HepG2 (cell line): Measurements from ENCODE around the gene RECQL5. TPM values are rescaled to one million over a fixed set of nuclear protein-coding genes. Genes with fewer than 3 reads are reported as not detected.

Experiments
- CREB1 ChIP-seq, 2 experiments: fragments of 450-650 bp in 1 of 2; IDR thresholded peaks; 2 replicates each; pipeline ENCODE4 v1.6.1; 2016 to 2017; ENCODE audit warnings: control low read depth in 1 of 2, mild to moderate bottlenecking in 1 of 2, missing compliant biosample characterization in 1 of 2, missing genetic modification characterization in 1 of 2
- GABPB1 ChIP-seq: IDR thresholded peaks from 2 replicates; pipeline ENCODE4 v1.6.1; 2016; ENCODE audit warnings: mild to moderate bottlenecking, missing genetic modification reagents, moderate library complexity, missing compliant biosample characterization
- GATAD2A ChIP-seq: IDR thresholded peaks from 2 replicates; pipeline ENCODE4 v1.6.1; 2016
- HIVEP1 ChIP-seq: sonication (generic); formaldehyde crosslinking; IDR thresholded peaks from 2 replicates; pipeline ENCODE4 v1.4.0; 2020; ENCODE audit warnings: mild to moderate bottlenecking, missing genetic modification reagents
- HOMEZ ChIP-seq: IDR thresholded peaks from 2 replicates; pipeline ENCODE4 v1.6.1; 2016; ENCODE audit warnings: low read depth
- JUNB ChIP-seq: sonication (generic); formaldehyde crosslinking; IDR thresholded peaks from 2 replicates; pipeline ENCODE4 v1.8.0; 2022; ENCODE audit warnings: missing genetic modification reagents, mild to moderate bottlenecking, borderline replicate concordance
- KAT8 ChIP-seq: IDR thresholded peaks from 2 replicates; pipeline ENCODE4 v1.6.1; 2016; ENCODE audit warnings: missing genetic modification reagents, missing compliant biosample characterization
- PHF5A ChIP-seq: IDR thresholded peaks from one replicate; pipeline ENCODE4 v1.6.1; 2018; ENCODE audit warnings: low read depth, missing genetic modification reagents; ENCODE audit not compliant: unreplicated experiment
- PHF8 ChIP-seq: sonication (generic); formaldehyde crosslinking; IDR thresholded peaks from 2 replicates; pipeline ENCODE4 v1.5.0; 2020; ENCODE audit warnings: missing genetic modification reagents
- SIX1 ChIP-seq: sonication (generic); formaldehyde crosslinking; IDR thresholded peaks from 2 replicates; pipeline ENCODE4 v1.4.0; 2020; ENCODE audit warnings: missing genetic modification reagents, borderline replicate concordance
- TSC22D2 ChIP-seq: sonication (generic); formaldehyde crosslinking; IDR thresholded peaks from 2 replicates; pipeline ENCODE4 v1.5.1; 2020; ENCODE audit warnings: missing genetic modification reagents, mild to moderate bottlenecking, borderline replicate concordance
- YEATS4 ChIP-seq: sonication (generic); formaldehyde crosslinking; IDR thresholded peaks from 2 replicates; pipeline ENCODE4 v1.4.0; 2020; ENCODE audit warnings: missing genetic modification reagents, borderline replicate concordance
- ZFP37 ChIP-seq: sonication (generic); formaldehyde crosslinking; IDR thresholded peaks from 2 replicates; pipeline ENCODE4 v1.4.0; 2020; ENCODE audit warnings: missing genetic modification reagents, borderline replicate concordance
- ZFP91 ChIP-seq: sonication (generic); formaldehyde crosslinking; IDR thresholded peaks from 2 replicates; pipeline ENCODE4 v1.9.0; 2022; ENCODE audit warnings: missing genetic modification reagents, mild to moderate bottlenecking, borderline replicate concordance
- ZNF251 ChIP-seq: sonication (generic); formaldehyde crosslinking; IDR thresholded peaks from 2 replicates; pipeline ENCODE4 v1.9.0; 2021; ENCODE audit warnings: mild to moderate bottlenecking, missing genetic modification reagents
- ZNF264 ChIP-seq: sonication (generic); formaldehyde crosslinking; IDR thresholded peaks from 2 replicates; pipeline ENCODE4 v1.4.0; 2020; ENCODE audit warnings: missing genetic modification reagents
- ZNF652 ChIP-seq: IDR thresholded peaks from 2 replicates; pipeline ENCODE4 v1.6.1; 2016; ENCODE audit warnings: low read depth, borderline replicate concordance
- ZNF776 ChIP-seq: sonication (generic); formaldehyde crosslinking; IDR thresholded peaks from 2 replicates; pipeline ENCODE4 v1.4.0; 2020; ENCODE audit warnings: mild to moderate bottlenecking, missing genetic modification reagents
- ZSCAN31 ChIP-seq: sonication (generic); formaldehyde crosslinking; IDR thresholded peaks from 2 replicates; pipeline ENCODE4 v1.5.0; 2020; ENCODE audit warnings: low read depth, mild to moderate bottlenecking, missing genetic modification reagents
- polyA plus RNA-seq, 8 experiments: library from polyadenylated mRNA; depleted of rRNA in 3 of 8; stranded (reverse) in 7 of 8; unstranded in 1 of 8; fragments of >200 nt; fragmentation: Illumina TruSeq in 4 of 8; extraction: Trizol in 4 of 8; gene quantifications; 2 replicates each; pipeline versions ENCODE4 v1.2.1 to v1.2.3, GENCODE V29; 2011 to 2016; ENCODE audit warnings: low read depth in 4 of 8, missing spikeins in 1 of 8, mixed read lengths in 1 of 8; ENCODE audit not compliant: insufficient read depth in 1 of 8
- total RNA-seq, 5 experiments: library from RNA; depleted of rRNA; stranded (reverse); fragments of >200 nt; fragmentation: Illumina TruSeq; extraction: Trizol; gene quantifications; 2 replicates each; pipeline ENCODE4 v1.2.3, GENCODE V29; 2016; ENCODE audit warnings: low read depth in 1 of 5
- TF ChIP-seq, protein P1 (sequence below): sonication (generic); formaldehyde crosslinking; IDR thresholded peaks from 2 replicates; pipeline ENCODE4 v1.5.1; 2020; ENCODE audit warnings: mild to moderate bottlenecking, moderate library complexity, missing genetic modification reagents
- TF ChIP-seq, protein P2 (sequence below): sonication (generic); formaldehyde crosslinking; IDR thresholded peaks from 2 replicates; pipeline ENCODE4 v1.8.0; 2022; ENCODE audit warnings: low read depth, missing genetic modification reagents
- TF ChIP-seq, protein P3 (sequence below): sonication (generic); formaldehyde crosslinking; conservative IDR thresholded peaks from 2 replicates; pipeline ENCODE4 v1.4.0; 2020; ENCODE audit warnings: missing genetic modification reagents

The RECQL5 gene
- total and polyA plus RNA-seq, 2 of the 13 experiments (the other 11 are each of a cell fraction or from before 2014, with no cell fraction given), result 27.7 to 32.0 TPM

DNA sequence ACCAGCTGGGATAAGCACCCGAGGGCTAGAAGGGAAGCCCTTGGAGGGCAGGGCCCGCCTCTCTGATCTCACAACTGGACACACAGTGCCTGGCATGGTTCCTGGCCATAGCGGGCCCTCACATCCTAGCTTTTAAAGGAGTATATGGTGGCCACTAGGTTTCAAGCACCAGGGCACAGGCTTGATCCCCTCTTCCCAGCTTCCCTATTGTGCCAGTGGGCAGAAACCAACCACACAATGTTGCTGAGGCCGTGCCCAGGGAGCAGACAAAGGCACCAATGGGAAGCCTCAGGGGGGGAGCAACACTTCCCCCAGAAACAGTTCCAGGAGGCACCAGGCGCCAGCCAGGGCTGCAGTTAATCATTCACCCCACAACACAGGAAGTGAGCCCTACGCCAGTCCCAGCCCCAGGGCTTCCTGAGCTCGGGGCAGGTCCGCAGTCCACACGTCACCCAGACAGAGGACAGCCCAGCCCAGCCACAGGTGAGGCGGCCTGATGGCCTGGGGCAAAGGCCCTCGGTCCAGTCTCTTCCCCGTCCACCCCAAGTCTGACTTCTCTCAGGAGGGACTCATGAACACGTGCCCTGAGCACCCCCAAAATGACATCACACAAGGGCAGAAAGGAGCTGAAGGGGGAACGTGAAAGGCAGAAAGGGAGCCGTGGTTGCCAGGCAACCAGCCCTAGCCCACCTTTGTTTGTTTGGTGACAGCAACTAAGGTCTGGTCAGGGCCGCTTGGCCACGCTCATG is 20.9 kb downstream of the RECQL5 start (continued):
- TF ChIP-seq, protein P1, sequence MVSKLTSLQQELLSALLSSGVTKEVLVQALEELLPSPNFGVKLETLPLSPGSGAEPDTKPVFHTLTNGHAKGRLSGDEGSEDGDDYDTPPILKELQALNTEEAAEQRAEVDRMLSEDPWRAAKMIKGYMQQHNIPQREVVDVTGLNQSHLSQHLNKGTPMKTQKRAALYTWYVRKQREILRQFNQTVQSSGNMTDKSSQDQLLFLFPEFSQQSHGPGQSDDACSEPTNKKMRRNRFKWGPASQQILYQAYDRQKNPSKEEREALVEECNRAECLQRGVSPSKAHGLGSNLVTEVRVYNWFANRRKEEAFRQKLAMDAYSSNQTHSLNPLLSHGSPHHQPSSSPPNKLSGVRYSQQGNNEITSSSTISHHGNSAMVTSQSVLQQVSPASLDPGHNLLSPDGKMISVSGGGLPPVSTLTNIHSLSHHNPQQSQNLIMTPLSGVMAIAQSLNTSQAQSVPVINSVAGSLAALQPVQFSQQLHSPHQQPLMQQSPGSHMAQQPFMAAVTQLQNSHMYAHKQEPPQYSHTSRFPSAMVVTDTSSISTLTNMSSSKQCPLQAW (CRISPR knock-in tag), result peak; percentile 100
- no peak for TF ChIP-seq JUNB (CRISPR knock-in tag)
- peak; percentile 62; the same call in 1 of the 2 replicates for TF ChIP-seq GATAD2A
- peak; percentile 96 for TF ChIP-seq HIVEP1 (CRISPR knock-in tag)
- TF ChIP-seq ZFP91 (CRISPR knock-in tag), result peak; percentile 89; the same call in 1 of the 2 replicates
- peak; percentile 79 for TF ChIP-seq PHF8 (CRISPR knock-in tag)
- peak; percentile 87; the same call in 1 of the 2 replicates for TF ChIP-seq YEATS4
- peak; percentile 83 for TF ChIP-seq CREB1 (IDR thresholded peaks at IDR 0.05)
- peak; percentile 80; the same call in 1 of the 2 replicates for TF ChIP-seq CREB1 (CRISPR knock-in tag; IDR thresholded peaks at IDR 0.05)
- peak; percentile 91 for TF ChIP-seq GABPB1 (CRISPR knock-in tag)
- TF ChIP-seq, protein P2, sequence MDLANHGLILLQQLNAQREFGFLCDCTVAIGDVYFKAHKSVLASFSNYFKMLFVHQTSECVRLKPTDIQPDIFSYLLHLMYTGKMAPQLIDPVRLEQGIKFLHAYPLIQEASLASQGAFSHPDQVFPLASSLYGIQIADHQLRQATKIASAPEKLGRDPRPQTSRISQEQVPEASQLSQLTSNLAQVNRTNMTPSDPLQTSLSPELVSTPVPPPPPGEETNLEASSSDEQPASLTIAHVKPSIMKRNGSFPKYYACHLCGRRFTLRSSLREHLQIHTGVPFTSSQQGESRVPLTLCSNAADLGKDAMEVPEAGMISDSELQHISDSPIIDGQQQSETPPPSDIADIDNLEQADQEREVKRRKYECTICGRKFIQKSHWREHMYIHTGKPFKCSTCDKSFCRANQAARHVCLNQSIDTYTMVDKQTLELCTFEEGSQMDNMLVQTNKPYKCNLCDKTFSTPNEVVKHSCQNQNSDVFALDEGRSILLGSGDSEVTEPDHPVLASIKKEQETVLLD (CRISPR knock-in tag), result 0 out of 2 replicates have a peak, but pooled peaks have one; percentile 15
- TF ChIP-seq PHF5A (CRISPR knock-in tag), result peak; percentile 49
- peak; percentile 87 for TF ChIP-seq KAT8 (CRISPR knock-in tag)
- peak; percentile 66; the same call in 1 of the 2 replicates for TF ChIP-seq ZNF776 (CRISPR knock-in tag)
- 0 out of 2 replicates have a peak, but pooled peaks have one; percentile 12 for TF ChIP-seq SIX1 (CRISPR knock-in tag)
- TF ChIP-seq TSC22D2 (CRISPR knock-in tag), result peak; percentile 92
- peak; percentile 59; the same call in 1 of the 2 replicates for TF ChIP-seq ZNF264 (CRISPR knock-in tag)
- TF ChIP-seq ZNF251 (CRISPR knock-in tag), result no peak
- TF ChIP-seq HOMEZ (CRISPR knock-in tag), result peak; percentile 66
- TF ChIP-seq ZFP37, result peak; percentile 74; the same call in 1 of the 2 replicates
- TF ChIP-seq, protein P3, sequence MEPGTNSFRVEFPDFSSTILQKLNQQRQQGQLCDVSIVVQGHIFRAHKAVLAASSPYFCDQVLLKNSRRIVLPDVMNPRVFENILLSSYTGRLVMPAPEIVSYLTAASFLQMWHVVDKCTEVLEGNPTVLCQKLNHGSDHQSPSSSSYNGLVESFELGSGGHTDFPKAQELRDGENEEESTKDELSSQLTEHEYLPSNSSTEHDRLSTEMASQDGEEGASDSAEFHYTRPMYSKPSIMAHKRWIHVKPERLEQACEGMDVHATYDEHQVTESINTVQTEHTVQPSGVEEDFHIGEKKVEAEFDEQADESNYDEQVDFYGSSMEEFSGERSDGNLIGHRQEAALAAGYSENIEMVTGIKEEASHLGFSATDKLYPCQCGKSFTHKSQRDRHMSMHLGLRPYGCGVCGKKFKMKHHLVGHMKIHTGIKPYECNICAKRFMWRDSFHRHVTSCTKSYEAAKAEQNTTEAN (CRISPR knock-in tag), result 0 out of 2 replicates have a peak, but pooled peaks have one; percentile 41
- TF ChIP-seq ZSCAN31 (CRISPR knock-in tag), result peak; percentile 73
- peak; percentile 29; the same call in 1 of the 2 replicates for TF ChIP-seq ZNF652 (CRISPR knock-in tag)
